HUES48 (cell line): Measurements from ENCODE around the gene SULT2A1.
A peak's percentile ranks its signal among the peaks of the same experiment; 100 is the strongest.
"Not testable (repeated sequence)": the region's sequence is repeated elsewhere in the genome, so short reads cannot be mapped to it uniquely, and the experiment has no call there.

ENCODE experiments used
- H3K27ac ChIP-seq: one replicate; pipeline ENCODE4 v1.7.0; 2013; ENCODE audit warnings: low read depth, low read length, inconsistent platforms
- H3K27me3 ChIP-seq: 2 replicates; pipeline ENCODE4 v1.6.1; 2013; ENCODE audit warnings: mild to moderate bottlenecking, low read length; ENCODE audit not compliant: control insufficient read depth, insufficient read depth
- H3K36me3 ChIP-seq: 2 replicates; pipeline ENCODE4 v1.6.1; 2013; ENCODE audit warnings: low read length; ENCODE audit not compliant: control insufficient read depth, insufficient read depth
- H3K4me1 ChIP-seq: 2 replicates; pipeline ENCODE4 v1.6.1; 2013; ENCODE audit warnings: mild to moderate bottlenecking, low read length; ENCODE audit not compliant: control insufficient read depth, insufficient read depth
- H3K4me3 ChIP-seq: 2 replicates; pipeline ENCODE4 v1.5.1; 2013; ENCODE audit warnings: mild to moderate bottlenecking, low read depth, low read length
- H3K9ac ChIP-seq: 2 replicates; pipeline ENCODE4 v1.6.1; 2013; ENCODE audit warnings: mild to moderate bottlenecking, low read depth, low read length, moderate library complexity
- H3K9me3 ChIP-seq: 2 replicates; pipeline ENCODE4 v1.6.1; 2013; ENCODE audit warnings: low read length; ENCODE audit not compliant: control insufficient read depth, insufficient read depth

The SULT2A1 gene

DNA sequence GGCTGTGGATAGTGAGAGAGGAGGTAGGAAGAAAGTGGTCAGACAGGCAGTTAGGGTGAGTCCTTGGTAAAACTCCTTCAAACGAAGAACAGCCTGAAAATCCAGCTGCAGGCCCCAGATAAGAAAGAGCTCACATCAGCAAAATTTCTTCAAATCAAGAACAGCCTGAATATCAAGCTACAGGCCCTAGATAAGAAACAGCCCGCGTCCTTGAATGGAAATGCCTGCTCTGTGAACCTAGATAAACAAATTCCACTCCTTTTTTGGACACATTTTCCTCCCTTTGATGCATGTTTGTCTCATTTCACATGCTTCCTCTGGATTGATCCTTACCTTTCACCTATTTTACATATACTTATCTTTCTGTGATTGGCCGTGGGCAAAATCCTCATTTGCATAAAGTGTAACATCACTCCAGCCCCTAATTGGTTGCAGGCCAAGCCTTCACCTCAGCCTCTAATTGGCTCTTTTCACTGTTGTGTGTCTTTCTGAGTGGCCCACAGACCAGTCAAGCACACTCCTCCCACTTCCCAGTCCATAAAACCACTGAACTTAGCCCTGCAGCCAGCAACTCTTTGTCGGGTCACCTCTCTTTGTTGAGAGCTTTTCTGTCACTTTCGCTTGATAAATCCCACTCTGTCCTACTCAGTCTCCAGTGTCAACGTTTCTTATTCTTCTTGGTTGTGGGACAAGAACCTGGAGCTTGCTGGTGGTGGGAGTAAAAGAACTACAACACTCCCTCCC, 6.0 kb upstream of the SULT2A1 start:
- peaks cover 17% of the 10 kb centered on the region for H3K9me3 ChIP-seq
- H3K36me3 ChIP-seq = no peaks in the 10 kb centered on the region
- no peak overlapping the region for H3K9ac ChIP-seq
- no peak overlapping the region for H3K27ac ChIP-seq
- no peak overlapping the region for H3K4me3 ChIP-seq
- no peaks in the 10 kb centered on the region for H3K27me3 ChIP-seq
- no peaks in the 10 kb centered on the region for H3K4me1 ChIP-seq

GRCh38 chr19:47891622-47891922, 5.5 kb upstream of the SULT2A1 start:
- Histone ChIP-seq H3K4me1 (no peaks in the 10 kb centered on the region), H3K4me3 (no peak overlapping the region), H3K9me3 (peaks cover 14% of the 10 kb centered on the region), H3K27ac (no peak overlapping the region), H3K9ac (no peak overlapping the region), H3K36me3 (no peaks in the 10 kb centered on the region), H3K27me3 (no peaks in the 10 kb centered on the region)

DNA sequence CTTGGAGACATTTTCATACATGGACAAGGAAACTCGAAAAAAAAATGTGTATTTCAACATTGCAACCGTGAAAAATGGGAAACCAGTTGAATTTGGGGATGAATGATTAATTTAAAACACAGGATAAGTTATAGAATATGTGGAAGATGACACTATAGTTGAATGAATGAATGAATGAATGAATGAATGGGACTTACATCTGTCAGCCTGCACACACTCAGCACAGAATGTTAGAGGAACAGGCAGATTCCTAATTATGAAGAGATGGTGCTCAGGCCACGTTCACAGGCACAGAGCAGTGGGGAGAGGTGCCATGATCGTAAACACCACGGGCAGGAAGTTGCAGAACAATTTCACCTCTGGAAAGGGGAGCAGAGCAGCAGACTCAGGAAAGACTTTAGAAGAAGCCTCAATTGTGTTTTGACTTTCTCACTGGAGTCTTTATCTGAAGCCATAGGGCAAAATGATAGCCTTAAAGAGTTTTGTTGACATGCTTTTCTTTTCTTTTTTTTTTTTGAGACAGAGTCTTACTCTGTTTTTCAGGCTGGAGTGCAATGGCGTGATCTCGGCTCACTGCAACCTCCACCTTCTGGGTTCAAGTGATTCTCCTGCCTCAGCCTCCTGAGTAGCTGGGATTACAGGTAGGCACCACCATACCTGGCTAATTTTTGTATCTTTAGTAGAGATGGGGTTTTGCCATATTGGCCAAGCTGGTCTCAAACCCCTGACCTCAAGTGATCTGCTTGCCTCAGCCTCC, 4.9 kb upstream of the SULT2A1 start:
- Histone ChIP-seq H3K27ac (no peak overlapping the region), H3K9me3 (peaks cover 16% of the 10 kb centered on the region), H3K9ac (no peak overlapping the region), H3K4me1 (no peaks in the 10 kb centered on the region), H3K36me3 (no peaks in the 10 kb centered on the region), H3K4me3 (no peak overlapping the region), H3K27me3 (no peaks in the 10 kb centered on the region)

DNA sequence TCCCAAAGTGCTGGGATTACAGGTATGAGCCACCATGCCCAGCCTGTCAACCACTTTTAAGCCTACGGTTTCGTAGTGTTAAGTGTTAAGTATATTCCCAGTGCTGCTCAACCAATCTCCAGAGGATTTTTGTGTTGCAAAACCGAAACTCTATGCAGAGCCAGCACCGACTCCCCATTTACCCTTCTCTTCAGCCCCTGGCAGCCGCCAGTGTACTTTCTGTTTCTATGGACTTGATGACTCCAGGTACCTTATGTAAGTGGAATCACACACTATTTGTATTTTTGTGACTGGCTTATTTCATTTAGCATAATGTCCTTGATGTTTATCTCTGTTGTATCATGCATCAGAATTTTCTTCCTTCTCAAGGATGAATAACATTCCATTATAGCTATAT, 1.1 kb downstream of the SULT2A1 start:
- Histone ChIP-seq H3K27me3 (no peaks in the 10 kb centered on the region), H3K9ac (no peak overlapping the region), H3K4me1 (no peaks in the 10 kb centered on the region), H3K36me3 (no peaks in the 10 kb centered on the region), H3K9me3 (peaks cover 9% of the 10 kb centered on the region), H3K4me3 (no peak overlapping the region), H3K27ac (no peak overlapping the region)

DNA sequence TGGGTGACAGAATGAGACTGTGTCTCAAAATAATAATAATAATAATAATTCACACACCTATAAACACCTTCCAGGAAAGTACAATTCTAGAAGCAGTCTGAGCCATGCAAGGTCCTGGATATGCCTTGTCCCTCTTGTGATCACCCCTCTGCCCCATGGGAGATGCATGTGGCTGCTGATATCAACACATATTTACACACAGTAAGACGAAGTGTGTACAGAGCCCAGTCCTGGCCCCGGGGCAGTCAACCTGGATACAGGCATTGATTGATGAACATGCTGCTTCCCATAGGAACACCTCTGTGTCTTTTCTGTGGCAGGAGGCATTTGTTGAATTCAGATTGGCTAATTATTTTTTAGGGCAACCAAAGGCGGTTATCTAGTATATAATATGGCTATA, 3.2 kb downstream of the SULT2A1 start:
- Histone ChIP-seq H3K27ac (no peak overlapping the region), H3K4me1 (no peaks in the 10 kb centered on the region), H3K36me3 (no peaks in the 10 kb centered on the region), H3K4me3 (no peak overlapping the region), H3K9ac (no peak overlapping the region), H3K27me3 (no peaks in the 10 kb centered on the region), H3K9me3 (peaks cover 10% of the 10 kb centered on the region)

DNA sequence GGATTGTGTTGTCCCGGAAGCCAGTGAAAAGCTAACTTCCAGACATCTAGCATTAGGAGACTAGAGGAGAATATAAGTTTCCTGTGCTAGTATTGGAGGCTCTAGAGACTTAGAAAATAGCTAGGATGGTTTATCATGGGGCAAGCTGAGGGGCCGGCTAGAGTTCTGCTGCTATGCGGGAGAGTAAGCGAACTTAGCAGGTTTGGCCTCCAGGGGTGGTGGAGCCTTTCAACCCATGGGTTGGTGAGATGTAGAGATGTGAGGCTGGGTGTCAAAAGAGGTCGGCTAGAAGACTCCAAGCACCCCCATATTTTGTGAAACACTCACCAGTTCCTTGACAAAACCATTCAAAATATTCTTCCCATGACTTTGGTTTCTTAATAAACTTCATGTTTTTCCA, 4.4 kb downstream of the SULT2A1 start:
- H3K4me3 ChIP-seq = no peak overlapping the region
- H3K27me3 ChIP-seq = no peaks in the 10 kb centered on the region
- H3K4me1 ChIP-seq = no peaks in the 10 kb centered on the region
- peaks cover 10% of the 10 kb centered on the region; the same call in 1 of the 2 replicates for H3K9me3 ChIP-seq
- H3K9ac ChIP-seq = no peak overlapping the region
- H3K36me3 ChIP-seq = no peaks in the 10 kb centered on the region
- no peak overlapping the region for H3K27ac ChIP-seq

GRCh38 chr19:47879385-47879784, 6.7 kb downstream of the SULT2A1 start:
- not testable (repeated sequence) for H3K4me1 ChIP-seq, H3K9ac ChIP-seq, H3K36me3 ChIP-seq, H3K27me3 ChIP-seq, H3K4me3 ChIP-seq, H3K27ac ChIP-seq, H3K9me3 ChIP-seq

- H3K36me3 ChIP-seq = no peaks in the 10 kb centered on the region
- no peak overlapping the region for H3K9ac ChIP-seq
- peaks cover 5% of the 10 kb centered on the region; the same call in 1 of the 2 replicates for H3K9me3 ChIP-seq
- no peak overlapping the region for H3K4me3 ChIP-seq
- no peak overlapping the region for H3K27ac ChIP-seq
- H3K27me3 ChIP-seq = no peaks in the 10 kb centered on the region
- no peaks in the 10 kb centered on the region for H3K4me1 ChIP-seq
These were observed 7.2 kb downstream of the SULT2A1 start for GRCh38 chr19:47878906-47879305.

- Histone ChIP-seq H3K36me3 (no peaks in the 10 kb centered on the region), H3K4me3 (no peak overlapping the region), H3K9me3 (no peaks in the 10 kb centered on the region), H3K27me3 (no peaks in the 10 kb centered on the region), H3K27ac (no peak overlapping the region), H3K9ac (no peak overlapping the region), H3K4me1 (peaks cover 5% of the 10 kb centered on the region)
These were observed 20.9 kb downstream of the SULT2A1 start for GRCh38 chr19:47865166-47865565.

- no peaks in the 10 kb centered on the region for H3K9me3 ChIP-seq
- 0 out of 2 replicates have a peak overlapping the region, but pooled peaks have one; percentile 18 for H3K9ac ChIP-seq
- no peak overlapping the region for H3K4me3 ChIP-seq
- no peaks in the 10 kb centered on the region for H3K27me3 ChIP-seq
- H3K27ac ChIP-seq = peak overlapping the region; percentile 76
- H3K36me3 ChIP-seq = no peaks in the 10 kb centered on the region
- peaks cover 5% of the 10 kb centered on the region for H3K4me1 ChIP-seq
These were observed 22.6 kb downstream of the SULT2A1 start for GRCh38 chr19:47863514-47863936.

- Histone ChIP-seq H3K27ac (no peak overlapping the region), H3K4me1 (peaks cover 5% of the 10 kb centered on the region), H3K4me3 (no peak overlapping the region), H3K27me3 (no peaks in the 10 kb centered on the region), H3K9ac (no peak overlapping the region), H3K36me3 (no peaks in the 10 kb centered on the region), H3K9me3 (no peaks in the 10 kb centered on the region)
These were observed 24.5 kb downstream of the SULT2A1 start for GRCh38 chr19:47861630-47862029.
